HL-60/S4 (cell line): ENCODE measurements around the gene TEX30.
"Not testable (repeated sequence)": the region's sequence is repeated elsewhere in the genome, so short reads cannot be mapped to it uniquely, and the experiment has no call there.

Experiments
- in situ Hi-C: fragments of 300-500 bp; cut with MboI; formaldehyde crosslinking; loops from 2 replicates; pipeline ENCODE4 v1.14.3; 2022; ENCODE audit warnings: low sequenced_read_pairs

The TEX30 gene

DNA sequence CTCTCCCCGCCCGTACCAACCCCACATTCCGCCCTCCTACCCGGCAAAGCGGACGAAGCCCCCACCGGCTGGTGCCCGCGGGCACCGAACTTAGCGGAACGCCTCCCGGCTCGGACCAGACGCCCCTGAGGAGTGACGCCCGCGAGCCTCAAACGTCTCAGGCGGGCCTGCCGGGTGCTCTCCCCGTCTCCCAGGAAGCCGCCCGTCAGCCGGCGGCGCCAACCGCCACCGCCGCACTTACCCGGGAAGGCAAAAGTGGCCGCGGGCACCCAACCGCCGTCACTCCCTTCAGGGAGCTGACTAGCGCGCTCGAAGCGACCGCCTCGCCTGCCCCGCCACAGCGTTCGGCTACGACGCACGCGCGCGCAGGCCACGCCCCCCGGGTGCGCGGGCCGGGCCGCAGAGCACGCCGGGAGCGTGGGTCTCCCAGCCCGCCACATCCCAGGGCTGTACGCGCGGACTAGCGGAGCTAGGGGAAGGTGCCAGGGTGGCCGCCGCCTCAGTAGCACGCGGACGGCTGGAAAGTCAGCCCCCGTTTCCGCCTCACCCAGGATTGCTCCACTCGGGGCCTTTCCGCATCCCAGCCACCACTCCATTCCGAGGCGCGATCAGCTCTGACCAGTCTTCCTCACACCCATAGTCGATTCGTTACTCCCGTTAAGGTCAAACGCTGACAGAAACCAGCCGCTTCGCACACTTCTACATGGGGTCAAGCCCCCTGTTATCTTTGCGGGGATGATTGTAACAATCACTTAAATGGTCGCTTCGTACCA, at the start of gene TEX30:
TEX30 (minus strand) TSS at position 346 of the 773 bp plus-strand sequence. CDS start 3,760 bp downstream, outside the sequence.
- in situ Hi-C loops = no loop called here

GRCh38 chr13:102817907-102818306, 44.3 kb upstream of the TEX30 start:
- in situ Hi-C loops = no loop called here

GRCh38 chr13:102817241-102817640, 43.7 kb upstream of the TEX30 start:
- in situ Hi-C loops = no loop called here

DNA sequence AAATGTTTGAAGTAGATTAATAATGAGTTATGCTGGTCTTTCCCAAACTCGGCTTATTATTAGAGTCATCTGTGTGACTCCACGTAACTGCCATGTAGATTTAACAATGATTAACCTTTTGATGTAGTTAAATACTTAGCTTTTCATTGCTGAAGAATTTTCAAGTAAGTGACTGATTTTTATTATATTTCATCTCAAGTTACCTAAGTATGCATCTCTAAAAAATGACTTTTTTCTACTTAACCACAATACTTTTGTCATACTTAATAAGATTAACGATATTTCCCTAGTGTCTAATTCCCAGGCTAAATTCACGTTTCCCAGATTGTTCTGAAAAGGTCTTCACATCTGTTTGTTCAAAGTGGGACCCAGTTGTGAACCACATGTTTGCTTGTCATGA, 43.1 kb upstream of the TEX30 start:
- in situ Hi-C loops = no loop called here

- in situ Hi-C loops = no loop called here
These were observed 42.2 kb upstream of the TEX30 start for GRCh38 chr13:102815788-102816187.

- in situ Hi-C loops = no loop called here
These were observed 41.2 kb upstream of the TEX30 start for GRCh38 chr13:102814793-102815192.

- in situ Hi-C loops = no loop called here
These were observed 40.5 kb upstream of the TEX30 start for GRCh38 chr13:102814025-102814607.

- in situ Hi-C loops = no loop called here
These were observed 39.2 kb upstream of the TEX30 start for GRCh38 chr13:102812611-102813287.

DNA sequence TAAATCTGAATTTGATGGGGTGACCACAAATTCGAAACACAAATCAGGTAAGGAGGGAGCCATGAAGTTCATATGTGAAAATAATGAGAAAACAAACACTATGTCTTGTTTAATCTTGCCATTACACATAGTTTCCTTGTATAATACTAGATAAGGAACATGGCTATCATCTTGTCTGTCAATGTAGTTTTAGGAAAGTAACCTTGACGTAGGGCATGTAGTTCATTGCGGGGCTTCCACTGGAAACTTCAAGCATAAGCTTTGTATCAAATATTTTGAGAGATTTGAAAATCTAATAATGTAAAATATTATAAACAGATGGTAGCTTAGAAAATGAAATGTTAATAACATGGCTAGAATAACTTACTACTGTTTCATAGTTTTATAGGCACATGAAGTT, 34.1 kb upstream of the TEX30 start:
- in situ Hi-C loops = no loop called here

DNA sequence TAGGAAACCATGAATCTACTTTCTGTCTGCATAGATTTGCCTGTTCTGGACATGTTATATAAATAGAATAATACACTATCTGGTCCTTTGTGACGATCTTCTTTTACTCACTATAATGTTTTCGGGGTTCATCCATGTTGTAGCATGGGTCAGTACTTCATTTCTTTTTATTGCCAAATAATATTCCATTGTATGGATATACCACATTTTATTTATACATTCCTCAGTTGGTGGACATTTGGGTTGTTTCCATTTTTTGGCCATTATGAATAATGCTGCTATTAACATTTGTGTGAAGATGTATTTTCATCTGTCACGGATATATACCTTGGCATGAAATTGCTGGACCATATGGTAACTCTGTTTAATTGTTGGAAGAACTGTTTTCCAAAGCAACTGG, 32.1 kb upstream of the TEX30 start:
- in situ Hi-C loops = no loop called here

- in situ Hi-C loops = no loop called here
These were observed 26.8 kb upstream of the TEX30 start for GRCh38 chr13:102800145-102801041.

GRCh38 chr13:102799426-102800144, 26.0 kb upstream of the TEX30 start:
- in situ Hi-C loops = no loop called here

GRCh38 chr13:102798581-102799425, 25.2 kb upstream of the TEX30 start, which contains the start of the genes BIVM and POGLUT2:
Gene BIVM, plus strand, starts transcription at chr13:102799119. Its CDS starts 8,149 bp downstream, at chr13:102807268.
Gene POGLUT2, minus strand, starts transcription at chr13:102798976. Its CDS starts 306 bp downstream, at chr13:102798670.
- in situ Hi-C loops = no loop called here

- in situ Hi-C loops = no loop called here
These were observed 20.2 kb upstream of the TEX30 start for GRCh38 chr13:102793611-102794355.

DNA sequence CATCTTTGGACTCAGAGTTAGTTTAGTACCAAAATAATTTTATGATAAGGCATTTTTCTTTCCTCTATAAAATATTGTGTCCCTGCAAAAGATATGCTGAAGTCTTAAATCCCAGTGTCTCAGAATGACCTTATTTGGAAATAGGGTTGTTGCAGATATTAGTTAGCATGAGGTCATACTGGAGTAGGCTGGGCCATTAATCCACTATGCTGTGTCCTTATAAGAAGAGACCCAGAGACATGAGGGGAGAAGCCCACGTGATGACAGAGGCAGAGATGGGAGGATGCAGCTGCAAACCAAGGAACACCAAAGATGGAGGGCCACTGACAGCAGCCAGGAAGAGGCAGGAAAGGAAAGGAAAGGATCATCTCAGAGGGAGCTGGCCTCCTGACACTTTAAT, 18.8 kb upstream of the TEX30 start:
- in situ Hi-C loops = no loop called here

- in situ Hi-C loops = no loop called here
These were observed 15.1 kb upstream of the TEX30 start for GRCh38 chr13:102788683-102789082.

DNA sequence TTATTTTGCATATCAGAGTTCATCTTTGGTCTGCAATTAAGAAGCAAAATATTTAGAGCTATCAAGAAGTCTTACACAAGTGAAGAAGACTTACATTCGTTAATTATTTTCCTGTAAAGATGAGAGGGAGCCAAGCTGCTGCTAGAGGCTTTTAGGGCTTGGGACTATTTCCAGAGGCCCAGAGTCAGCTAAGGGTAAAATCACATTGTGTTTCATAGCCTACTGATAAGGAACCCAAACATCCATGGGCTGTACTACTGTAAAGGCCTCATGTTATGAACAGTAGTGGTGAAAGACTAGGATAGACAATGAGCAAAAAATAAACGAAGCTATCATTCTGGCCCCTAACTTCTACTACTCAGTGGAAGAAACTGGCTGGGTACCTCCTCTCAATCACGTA, 10.9 kb upstream of the TEX30 start:
- in situ Hi-C loops = no loop called here

DNA sequence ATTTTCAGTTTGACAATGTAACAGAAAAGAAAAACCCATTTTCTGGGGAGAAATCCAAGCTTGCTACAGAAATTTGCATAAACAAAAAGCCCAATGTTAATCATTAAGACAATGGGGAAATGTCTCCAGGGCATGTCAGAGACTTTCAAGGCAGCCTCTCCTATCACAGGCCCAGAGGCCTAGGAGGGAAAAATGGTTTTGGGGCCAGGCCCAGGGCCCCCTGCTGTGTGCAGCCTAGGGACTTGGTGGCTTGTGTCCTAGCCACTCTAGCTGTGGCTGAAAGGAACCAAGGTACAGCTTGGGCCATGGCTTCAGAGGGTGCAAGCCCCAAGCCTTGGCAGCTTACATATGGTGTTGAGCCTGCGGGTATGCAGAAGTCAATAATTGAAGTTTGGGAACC, 8.0 kb upstream of the TEX30 start:
- in situ Hi-C loops = no loop called here

- in situ Hi-C loops = not testable (repeated sequence)
These were observed 7.1 kb upstream of the TEX30 start for GRCh38 chr13:102780656-102781055.
